ENCODE results near the gene PEPD. TPM values are rescaled to one million over a fixed set of nuclear protein-coding genes. Genes with fewer than 3 reads are reported as not detected.

Gene PEPD
- total RNA-seq, 1 experiment from 2014 or later: 40.5 TPM

DNA sequence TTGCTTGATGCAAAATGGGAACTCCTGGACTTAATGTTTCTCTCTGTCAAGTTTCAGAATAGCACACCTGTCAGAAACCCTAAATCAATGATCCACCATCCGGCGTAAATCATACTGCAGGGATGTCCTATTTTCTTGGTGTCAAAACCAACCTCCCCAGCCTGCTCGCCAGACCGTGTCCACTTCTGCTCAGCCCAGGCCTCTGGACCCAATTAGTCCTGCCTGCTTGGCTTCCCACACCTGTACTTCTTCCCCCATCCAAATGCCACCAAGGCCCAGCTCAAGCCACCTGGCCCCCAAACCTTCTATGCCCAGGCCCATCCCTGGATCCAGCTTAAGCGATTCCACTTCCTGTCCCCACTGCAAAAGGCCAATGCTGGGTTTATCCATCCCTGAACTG is 25.1 kb upstream of the PEPD start:
- no peak for DNase-seq (ENCODE audit: low read depth, low spot score)
- Histone ChIP-seq H3K9me2 (ENCODE audit: insufficient read depth) (no peaks in the 10 kb centered on the region), H3K4me1 (ENCODE audit: control insufficient read depth in 1 of 2, insufficient read depth in 2 of 2, low read length in 2 of 2) (no peaks in the 10 kb centered on the region), H3K36me3 (ENCODE audit: control insufficient read depth in 1 of 2, insufficient read depth in 2 of 2, low read length in 2 of 2) (no peaks in the 10 kb centered on the region), H3K4me2 (ENCODE audit: low read length) (no peak overlapping the region), H4K20me1 (ENCODE audit: insufficient read depth) (no peaks in the 10 kb centered on the region), H3K4me3 (replicated peaks in 1 of 2; ENCODE audit: low read depth in 1 of 2, low read length in 2 of 2) (no peak overlapping the region), H3K79me2 (ENCODE audit: insufficient read depth, low read length) (no peaks in the 10 kb centered on the region), H3K27me3 (ENCODE audit: insufficient read depth, low read length) (peaks cover 9% of the 10 kb centered on the region), H2AFZ (ENCODE audit: low read depth, low read length, poor library complexity, severe bottlenecking) (no peak overlapping the region), H3K9ac (ENCODE audit: low read length) (no peak overlapping the region), H3K27ac (ENCODE audit: low read depth, low read length) (no peak overlapping the region), H3K9me3 (ENCODE audit: control insufficient read depth in 1 of 2, insufficient read depth in 1 of 2, low read depth in 1 of 2, low read length in 2 of 2) (no peaks in the 10 kb centered on the region)
- intact Hi-C loops (cut with micrococcal nuclease): no loop called here
- no TSS peak for BruUV-seq (replicated peaks)
- ATAC-seq: no peak
- ChIA-PET POLR2A (no interaction called here), CTCF (no interaction called here), RAD21 (ENCODE audit: low non-redundant PET in 1 of 2, low total read pairs in 2 of 2, uncharacterized antibody in 2 of 2, unreplicated experiment in 2 of 2) (no interaction called here)
- TF ChIP-seq, protein P1, sequence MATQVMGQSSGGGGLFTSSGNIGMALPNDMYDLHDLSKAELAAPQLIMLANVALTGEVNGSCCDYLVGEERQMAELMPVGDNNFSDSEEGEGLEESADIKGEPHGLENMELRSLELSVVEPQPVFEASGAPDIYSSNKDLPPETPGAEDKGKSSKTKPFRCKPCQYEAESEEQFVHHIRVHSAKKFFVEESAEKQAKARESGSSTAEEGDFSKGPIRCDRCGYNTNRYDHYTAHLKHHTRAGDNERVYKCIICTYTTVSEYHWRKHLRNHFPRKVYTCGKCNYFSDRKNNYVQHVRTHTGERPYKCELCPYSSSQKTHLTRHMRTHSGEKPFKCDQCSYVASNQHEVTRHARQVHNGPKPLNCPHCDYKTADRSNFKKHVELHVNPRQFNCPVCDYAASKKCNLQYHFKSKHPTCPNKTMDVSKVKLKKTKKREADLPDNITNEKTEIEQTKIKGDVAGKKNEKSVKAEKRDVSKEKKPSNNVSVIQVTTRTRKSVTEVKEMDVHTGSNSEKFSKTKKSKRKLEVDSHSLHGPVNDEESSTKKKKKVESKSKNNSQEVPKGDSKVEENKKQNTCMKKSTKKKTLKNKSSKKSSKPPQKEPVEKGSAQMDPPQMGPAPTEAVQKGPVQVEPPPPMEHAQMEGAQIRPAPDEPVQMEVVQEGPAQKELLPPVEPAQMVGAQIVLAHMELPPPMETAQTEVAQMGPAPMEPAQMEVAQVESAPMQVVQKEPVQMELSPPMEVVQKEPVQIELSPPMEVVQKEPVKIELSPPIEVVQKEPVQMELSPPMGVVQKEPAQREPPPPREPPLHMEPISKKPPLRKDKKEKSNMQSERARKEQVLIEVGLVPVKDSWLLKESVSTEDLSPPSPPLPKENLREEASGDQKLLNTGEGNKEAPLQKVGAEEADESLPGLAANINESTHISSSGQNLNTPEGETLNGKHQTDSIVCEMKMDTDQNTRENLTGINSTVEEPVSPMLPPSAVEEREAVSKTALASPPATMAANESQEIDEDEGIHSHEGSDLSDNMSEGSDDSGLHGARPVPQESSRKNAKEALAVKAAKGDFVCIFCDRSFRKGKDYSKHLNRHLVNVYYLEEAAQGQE (IDR thresholded peaks at IDR 0.05; ENCODE audit: low read depth): no peak
- TF ChIP-seq SP1 (IDR thresholded peaks at IDR 0.05; ENCODE audit: low read depth) (no peak), POLR2AphosphoS5 (IDR thresholded peaks at IDR 0.05; ENCODE audit: low read depth, low read length) (no peak), ZFX (IDR thresholded peaks at IDR 0.05) (no peak), CBX3 (IDR thresholded peaks at IDR 0.05; ENCODE audit: low read depth) (no peak), SIN3A (IDR thresholded peaks at IDR 0.05; ENCODE audit: low read depth) (no peak), YY1 (IDR thresholded peaks at IDR 0.05; ENCODE audit: extremely low read depth, insufficient replicate concordance, low read depth, low read length) (no peak)
- TF ChIP-seq, protein P2, sequence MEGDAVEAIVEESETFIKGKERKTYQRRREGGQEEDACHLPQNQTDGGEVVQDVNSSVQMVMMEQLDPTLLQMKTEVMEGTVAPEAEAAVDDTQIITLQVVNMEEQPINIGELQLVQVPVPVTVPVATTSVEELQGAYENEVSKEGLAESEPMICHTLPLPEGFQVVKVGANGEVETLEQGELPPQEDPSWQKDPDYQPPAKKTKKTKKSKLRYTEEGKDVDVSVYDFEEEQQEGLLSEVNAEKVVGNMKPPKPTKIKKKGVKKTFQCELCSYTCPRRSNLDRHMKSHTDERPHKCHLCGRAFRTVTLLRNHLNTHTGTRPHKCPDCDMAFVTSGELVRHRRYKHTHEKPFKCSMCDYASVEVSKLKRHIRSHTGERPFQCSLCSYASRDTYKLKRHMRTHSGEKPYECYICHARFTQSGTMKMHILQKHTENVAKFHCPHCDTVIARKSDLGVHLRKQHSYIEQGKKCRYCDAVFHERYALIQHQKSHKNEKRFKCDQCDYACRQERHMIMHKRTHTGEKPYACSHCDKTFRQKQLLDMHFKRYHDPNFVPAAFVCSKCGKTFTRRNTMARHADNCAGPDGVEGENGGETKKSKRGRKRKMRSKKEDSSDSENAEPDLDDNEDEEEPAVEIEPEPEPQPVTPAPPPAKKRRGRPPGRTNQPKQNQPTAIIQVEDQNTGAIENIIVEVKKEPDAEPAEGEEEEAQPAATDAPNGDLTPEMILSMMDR (IDR thresholded peaks at IDR 0.05 in 2 of 3, conservative IDR thresholded peaks at IDR 0.05 in 1 of 3; ENCODE audit: borderline replicate concordance in 1 of 3, insufficient read depth in 1 of 3, low read depth in 2 of 3, low read length in 2 of 3): no peak

Measured in HCT116 (cell line).